CD4-positive, alpha-beta T cell treated with Interleukin-15 for 4 hours (primary cell): ENCODE data around the gene TCFL5.

Source experiments
- DNase-seq: peaks from one replicate; pipeline ENCODE4 v3.0.0-alpha.2; 2020; ENCODE audit warnings: low spot score

The TCFL5 gene

DNA sequence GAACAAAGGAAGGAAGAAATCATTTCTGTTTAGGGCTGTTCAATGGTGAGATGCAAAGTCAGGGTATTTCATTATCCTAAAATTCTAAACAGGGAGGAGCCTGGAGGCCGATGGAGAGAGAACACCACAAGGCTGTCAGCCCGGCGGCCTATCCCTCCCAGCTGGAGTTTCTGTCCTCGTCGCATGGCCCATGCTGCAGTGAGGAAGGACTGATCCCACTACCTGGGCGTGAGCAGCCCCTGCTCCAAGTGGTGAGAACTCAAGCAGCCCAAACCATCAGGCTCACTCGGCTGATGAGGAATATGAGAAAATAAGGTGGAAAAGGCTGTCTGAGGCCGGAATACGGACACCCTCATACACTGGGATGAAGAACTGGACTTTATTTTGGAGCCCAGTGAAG is 33.9 kb upstream of the TCFL5 start:
- DNase-seq, result no peak

DNA sequence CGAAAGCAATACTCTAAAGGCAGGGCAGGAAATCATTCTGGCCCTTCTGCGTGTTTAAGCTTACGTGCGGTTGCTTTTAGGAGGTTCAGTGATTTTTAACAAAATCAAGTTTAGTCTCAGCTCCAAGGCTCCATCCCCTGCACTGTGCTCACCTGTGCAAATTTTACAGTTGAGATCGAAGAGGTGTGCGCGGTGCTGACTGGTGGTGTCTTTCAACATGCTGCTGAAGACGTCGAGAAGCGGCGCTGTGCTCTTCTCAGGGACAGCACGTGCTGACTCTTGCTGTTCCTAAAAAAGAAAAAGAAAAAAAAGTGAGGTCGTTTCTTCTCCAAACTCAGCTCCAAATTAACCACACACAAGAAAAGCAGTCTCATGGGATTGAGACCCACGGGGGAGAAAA is 32.6 kb upstream of the TCFL5 start:
- no peak for DNase-seq

DNA sequence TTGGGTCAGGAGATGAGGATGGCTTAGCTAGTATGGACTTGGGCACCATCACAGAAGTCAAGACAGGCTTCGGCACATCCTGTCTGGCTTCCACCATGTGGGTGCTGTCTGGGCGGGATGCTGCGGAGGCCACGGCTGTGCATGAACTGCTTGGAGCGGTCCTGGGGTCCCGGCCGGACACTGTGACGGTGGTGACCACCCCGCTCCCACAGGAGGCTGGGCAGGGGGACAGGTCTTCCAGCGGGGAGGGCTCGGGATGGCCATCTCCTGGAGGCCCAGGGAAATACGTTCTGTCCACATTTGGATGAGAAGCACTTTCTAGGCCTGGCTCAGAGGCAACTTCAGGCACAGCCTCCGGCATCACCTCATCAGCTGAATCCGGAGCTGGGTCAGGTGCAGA is 32.1 kb upstream of the TCFL5 start:
- DNase-seq, result no peak

DNA sequence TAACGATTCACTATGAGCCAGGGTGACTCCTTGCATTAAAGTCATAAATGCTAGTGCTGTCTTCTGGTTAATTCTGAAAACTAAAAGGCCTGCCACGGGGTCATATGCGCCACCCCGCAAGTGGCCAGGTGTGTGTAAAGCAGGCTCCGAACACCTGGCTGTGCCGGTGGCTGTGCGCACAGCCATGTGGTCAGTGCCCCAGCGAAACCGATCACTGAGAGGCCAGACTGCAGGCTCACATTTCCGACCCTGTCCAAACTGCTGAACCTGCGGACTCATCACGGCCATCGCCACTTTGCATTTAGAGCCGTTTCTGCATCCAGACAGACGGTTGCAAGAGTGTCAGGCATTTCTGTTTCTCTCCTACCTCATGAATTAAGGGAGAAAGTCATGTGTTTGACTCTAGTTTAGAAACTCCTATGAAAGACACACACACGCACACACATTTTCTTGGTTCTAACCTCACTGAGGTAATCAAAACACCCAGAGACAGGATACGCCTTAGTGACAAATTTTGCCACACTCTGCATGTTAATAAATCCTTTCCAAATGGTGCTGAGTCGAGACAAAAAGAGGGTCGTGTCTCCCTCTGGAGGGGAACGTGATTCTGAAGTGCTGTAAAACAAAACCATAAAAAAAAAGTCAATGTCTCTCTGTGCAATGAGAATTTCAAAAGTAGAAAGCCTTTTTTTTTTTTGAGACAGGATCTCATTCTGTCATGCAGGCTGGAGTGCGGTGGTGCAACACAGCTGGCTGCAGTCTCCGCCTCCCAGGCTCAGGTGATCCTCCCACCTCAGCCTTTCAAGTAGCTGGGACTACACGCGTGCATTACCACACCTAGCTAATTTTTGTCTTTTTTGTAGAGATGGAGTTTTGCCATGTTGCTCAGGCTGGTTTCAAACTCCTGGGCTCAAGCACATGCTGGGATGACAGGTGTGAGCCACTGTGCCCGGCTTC is 31.0 kb upstream of the TCFL5 start:
- DNase-seq, result no peak

DNA sequence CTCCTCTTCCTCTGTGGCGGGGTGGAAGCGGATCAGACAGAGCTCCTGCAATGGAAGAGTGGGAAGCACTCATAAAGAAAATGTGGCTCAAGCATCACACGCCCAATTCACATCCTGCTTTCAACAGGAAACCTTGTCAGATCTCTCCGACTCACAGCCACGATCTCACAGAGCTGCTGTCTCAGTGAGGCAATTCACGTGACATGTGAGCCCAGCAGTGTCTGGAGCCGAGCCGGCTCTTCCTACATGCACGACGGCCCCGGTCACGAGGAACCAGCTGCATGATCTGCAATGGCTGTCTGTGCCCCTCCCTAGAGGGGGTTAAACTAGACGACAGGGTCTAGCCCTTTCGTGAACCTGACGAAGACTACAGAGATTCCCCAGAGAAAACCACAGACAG is 29.5 kb upstream of the TCFL5 start:
- peak; percentile 27 for DNase-seq

DNA sequence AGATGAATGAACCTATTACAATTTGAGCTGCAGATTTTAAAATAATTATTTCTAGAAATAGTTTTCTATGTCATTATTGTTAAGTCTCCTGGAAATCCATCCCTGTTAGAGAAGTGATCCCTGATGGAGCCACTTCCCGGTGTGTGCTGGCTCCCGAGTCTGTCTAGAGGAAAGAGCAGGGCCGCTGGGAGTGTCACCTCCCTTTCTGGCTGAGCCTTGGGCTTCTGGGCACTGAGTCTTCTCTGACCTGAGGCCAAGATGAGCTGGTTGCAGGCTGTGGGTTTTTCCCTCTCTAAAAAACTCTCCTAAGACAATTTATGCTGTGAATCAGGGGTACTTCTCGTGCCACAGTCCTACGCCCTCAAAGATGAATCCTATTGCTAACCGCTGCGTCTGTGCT is 28.8 kb upstream of the TCFL5 start:
- no peak for DNase-seq

DNA sequence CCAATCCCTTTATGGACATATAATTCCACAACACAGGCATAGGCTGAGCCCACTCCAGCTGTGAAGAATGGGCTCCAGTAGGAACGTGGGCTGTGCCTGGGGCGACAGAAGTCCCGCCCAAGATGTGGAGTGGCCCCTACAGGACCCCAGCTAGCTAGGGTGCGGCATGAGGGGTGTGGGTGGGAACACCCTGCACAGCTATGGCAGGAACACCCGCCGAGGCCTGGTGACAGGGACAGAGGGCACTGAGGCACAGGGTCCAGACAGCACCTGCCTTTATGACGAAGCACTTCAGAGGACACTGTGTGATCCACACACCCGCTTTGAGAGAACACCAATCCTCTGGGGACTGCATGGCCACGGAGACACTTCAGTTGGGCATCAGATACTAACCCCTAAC is 28.2 kb upstream of the TCFL5 start:
- DNase-seq, result no peak

DNA sequence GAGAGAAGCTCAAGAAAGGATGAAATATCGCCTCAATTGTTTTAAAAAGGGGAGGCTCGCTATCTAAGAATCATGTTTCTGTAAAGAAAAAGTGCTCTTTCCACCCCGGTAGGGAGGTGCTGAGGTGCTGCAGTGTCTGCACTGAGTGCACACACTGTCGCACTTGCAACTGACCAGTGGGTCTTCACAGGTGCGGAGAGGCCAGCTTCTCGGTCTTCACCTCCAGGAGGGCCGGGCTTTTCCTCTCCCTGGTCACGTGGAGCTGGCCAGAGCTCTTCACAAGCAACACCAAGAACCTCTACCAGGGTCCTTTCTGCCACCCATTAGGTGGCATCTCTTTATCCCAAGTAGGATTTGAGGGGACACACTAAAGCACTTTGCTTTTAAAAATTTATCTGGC is 27.8 kb upstream of the TCFL5 start:
- DNase-seq, result no peak

DNA sequence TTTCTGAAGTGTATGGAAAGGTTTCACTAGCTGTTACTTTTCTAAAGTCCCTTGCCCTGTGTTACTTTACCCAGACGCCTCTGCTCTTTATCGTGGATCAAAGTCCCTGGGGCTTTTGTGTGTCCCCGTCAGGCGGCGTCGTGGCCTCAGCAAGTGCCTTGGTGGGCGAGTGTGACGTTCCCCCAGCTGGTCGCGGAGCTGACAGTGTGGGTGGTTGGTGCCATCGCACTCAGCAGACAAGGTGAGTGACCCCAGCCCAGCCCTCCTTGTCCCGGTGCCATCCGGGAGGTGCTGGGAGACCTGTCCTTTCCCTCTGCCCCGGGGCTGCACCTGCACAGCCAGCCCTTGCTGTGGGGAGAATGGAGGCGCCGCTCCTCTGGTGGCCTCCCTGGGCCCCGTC is 27.3 kb upstream of the TCFL5 start:
- no peak for DNase-seq

DNA sequence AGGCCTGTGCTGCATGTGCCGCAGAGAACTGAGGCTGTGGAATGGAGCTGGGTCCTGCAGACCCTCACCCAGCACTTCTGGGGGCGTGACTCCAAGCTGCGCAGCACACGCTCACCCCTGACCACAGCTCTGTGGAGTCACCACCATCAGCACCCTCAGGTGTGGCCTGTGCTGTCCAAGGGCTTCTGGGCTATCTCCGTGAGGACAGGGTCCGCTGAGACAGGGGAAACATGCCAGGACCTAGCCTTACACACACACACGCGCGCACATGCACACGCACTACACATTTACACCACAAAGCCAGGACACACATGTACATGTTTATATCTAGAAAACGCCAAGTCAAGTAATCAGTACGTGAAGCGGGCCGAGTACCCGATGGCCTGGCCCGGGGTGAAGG is 26.8 kb upstream of the TCFL5 start:
- no peak for DNase-seq

DNA sequence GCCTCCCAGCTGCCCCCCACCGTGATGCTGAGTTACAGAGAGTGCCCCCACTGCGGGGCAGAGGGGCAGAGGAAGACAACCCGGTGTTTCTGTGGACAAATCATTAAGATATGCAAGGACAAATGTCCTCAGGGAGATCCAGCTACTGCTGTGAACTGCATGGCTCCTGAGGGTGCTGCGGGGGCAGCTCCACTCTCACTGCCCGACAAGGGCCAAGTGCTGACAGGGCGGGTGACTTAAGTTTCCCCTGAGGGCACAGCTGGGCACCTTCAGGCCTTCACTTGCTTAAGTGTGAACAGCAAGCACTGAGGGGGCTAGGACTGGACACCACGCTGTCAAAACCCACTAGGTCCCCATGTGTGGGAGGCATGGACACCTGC is 26.2 kb upstream of the TCFL5 start:
- no peak for DNase-seq

DNA sequence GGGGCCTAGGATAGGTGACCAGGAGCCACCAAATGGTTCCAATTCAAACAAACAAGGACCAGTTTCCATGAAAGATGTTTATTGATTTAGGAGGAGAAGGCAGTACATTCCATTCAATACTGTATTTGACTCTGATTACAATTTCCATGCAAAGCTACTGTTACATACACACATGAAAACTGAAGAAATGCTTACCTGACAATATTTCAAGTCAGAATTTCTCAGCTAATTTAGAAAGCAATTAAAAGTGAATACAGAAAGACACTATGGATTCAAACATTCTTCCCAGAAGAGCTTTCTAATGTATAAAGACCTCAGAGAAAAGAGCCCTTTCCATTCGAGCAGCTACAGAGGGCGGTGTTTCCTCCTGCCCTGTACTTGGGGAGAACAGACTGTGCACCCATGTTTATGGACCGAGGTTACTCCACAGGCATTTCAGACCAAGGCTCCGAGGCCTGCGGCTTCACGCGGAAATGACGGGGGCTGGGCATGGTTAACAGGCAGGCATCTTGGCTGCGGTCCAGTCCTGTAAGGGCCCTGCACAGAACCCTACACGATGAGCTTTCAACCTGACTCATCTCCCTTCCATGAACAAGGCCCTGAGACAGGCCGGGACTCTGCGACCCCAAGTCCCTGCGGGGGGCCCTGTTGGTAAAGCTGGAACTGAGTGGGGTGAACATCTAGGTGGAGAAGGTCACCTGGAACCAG is 25.7 kb upstream of the TCFL5 start:
- DNase-seq, result peak; percentile 44

DNA sequence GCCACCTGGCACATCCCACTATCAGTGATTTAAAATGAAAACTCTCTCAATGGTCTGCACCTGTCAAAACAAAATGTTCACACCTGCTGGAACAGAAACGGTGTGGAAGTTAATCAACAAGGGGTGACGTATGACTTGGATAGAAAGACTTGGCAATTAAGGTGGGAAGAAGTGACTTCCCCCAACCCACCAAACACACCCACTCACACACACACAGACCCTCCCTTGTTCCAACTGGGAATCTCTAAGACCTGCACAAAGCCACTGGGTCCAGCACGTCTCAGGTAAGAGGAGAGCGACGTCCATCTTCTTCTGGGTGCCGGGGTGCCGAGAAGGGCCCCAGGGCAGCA is 25.1 kb upstream of the TCFL5 start:
- no peak for DNase-seq

DNA sequence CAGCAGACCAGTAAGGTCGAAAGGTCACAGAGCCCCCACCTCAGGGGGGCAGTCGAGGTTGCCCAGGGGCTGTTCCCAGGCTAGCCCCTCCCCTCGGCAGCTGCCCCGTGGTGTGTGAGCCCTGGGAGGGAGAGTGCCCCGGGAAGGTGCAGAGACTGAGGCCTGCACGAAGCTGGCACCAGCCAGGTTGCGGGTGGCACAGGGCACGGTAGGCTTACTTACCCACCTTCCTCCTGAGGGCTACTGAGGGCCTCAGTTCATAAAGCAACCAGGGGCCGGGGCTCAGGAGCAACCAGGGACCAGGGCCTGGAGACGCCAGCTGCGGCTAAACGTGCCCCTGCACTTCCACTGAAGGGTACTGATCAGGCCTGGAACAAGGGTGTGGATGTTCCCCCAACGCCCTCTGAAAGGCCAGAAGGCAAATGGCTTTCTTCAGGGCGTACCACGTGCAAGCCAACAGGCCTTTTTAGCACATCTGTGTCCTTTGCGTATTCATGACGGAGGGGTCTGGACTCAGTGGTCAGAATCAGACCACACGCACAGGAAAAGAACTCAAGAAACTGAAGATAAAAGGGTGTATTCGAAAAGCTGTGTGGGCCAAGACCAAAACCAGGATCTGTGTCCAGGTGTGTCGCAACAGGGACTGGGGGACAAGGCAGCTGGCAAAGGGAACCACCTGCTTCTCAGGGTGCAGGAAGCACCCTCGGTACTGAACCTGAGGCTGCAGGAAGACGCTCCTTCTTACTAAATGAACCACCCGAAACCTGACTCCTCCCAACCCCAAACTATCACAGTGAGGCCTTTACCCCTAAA is 24.5 kb upstream of the TCFL5 start:
- DNase-seq, result no peak

DNA sequence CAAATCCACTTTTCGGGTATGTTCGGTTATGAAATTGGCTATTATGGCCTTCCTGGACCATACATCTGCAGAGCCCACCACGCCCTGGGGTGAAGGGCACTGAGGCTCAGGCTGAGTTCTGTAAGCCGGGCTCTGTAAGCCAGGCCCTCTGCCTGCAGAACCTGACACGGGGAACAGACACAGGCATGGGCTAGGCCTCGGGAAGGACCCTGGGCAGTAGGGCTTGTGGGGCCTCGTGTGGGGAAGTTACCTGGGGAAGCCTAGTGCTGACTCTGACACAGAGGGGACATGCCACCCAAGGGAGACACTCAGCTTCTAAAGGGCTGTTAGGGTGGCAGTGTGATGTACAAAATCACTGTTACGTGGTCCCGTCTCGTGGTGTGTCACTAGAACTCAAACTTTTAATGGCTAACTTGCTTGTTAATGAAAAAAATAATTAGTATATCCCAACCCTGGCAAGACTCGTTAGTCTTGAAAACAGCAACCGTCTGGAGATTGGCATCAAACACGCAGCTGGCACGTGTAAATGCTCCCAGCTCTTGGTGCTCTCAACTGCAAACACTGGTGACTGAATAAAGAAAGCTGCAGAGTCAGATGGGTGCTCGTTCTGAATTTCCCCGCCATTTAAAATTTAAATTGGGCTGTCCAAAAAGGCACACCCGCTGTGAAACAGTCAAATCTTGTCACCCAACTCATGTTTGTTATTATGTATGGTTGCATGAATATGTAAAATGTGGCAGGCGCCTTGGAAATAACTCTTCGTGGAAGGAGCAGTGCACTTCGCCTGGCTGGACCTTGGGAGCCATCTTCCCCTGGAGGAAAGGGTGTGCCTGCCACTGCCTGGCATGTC is 23.6 kb upstream of the TCFL5 start:
- DNase-seq, result no peak

DNA sequence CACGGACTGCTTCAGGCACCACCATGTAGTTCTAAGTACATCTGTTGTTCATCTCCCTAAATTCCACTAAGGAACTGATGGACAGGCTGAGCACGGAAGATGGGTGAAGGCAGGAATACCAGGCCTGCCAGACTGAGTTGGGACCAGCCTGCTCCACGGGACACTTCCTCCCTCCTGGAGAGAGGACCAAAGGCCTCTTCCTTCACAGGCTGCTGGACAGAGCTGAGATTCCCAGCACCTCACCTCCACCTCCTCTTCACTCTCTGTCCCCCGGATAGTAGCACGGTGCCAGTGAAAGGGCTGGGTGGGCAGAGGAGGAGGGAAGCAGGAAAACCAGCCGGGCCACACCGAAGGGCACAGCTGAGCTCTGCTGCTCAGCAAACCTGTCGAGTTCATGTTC is 22.9 kb upstream of the TCFL5 start:
- DNase-seq, result no peak

DNA sequence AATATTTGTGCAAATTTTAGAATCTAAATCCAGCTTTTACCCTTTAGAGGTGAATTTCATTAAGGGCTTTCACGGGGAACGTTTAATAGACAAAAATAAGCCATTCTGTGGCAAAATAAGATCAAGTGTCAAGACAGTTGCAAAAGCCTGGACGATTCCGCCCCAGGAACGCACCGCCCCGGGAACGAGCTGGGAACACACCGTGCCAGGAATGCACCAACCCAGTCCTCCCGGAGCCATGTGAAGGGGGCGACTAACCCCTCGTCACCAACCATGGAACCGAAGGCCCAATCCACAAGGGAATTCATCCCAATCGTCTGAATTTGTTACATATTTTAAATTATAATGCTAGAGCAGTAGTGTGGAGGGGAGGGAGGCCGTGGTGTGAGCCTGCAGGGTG is 20.8 kb upstream of the TCFL5 start:
- no peak for DNase-seq

DNA sequence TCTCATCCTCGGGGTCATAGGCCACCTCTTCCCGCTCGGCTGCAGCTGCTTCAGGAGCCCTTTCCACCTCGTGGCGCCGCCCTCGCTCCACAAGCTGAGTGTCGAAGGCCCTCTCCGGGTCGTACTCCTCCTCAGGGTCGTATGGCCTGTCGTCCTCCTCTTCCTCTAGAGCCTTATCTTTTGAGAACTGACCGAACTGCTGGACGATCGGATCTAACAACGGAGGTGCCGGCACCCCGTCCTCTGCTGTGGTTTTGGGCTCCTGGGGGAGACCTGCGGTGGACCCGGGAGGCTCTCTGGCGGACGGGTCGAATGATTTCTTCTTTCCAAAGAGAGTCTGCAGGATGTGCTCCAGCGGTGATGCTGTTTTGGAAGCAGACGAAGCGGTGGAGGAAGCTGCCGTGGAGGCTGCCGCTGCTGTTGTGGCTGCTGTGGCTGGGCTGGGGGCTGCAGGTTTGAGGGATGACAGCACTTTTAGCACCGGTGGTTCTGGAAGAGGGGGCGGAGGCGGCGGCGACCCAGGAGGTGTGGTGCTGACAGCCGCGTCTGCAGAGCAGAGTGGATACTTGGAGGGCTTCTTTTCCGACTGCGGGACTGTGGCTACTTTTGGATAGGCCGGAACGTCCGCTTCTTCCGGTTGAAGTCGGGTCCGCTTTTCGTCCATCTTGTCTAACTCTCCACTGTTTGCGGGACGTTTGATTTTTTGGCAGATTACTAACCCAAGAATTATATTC is 20.2 kb upstream of the TCFL5 start:
- DNase-seq, result no peak

DNA sequence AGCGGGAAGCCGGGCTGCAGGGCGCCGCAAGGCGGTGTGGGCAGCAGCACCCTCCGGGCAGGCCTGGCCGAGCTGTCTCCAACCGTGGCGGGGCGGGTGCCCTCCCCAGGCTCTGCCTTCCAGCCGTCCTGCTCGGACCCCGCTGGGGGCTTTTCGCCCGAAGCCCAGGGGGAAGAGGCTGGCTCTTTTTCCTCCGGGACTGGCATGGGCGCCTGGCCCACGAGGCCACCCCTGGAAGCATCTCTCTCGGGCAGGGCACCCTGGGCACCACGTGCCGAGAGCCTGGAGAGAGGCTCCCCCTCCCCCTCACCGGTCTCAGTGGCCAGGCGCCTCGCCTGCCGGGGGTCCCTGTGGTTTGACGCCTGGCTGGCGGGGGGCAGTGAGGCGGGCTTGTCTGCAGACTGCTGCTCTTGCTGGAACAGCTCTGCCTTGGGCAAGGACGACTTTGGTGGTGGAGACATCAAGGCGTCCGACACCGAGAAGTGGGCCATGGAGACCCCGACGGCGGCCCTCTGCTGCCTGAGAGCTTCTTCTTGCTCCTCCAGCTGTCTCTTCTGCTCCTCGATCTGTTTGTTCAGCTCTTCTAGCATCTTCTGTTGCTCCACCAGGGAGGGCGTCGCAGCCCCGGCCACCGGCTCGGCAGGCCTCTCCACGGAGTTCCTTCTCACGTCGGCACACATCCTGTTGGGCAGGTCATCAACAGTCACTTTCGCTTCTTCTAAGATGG is 19.5 kb upstream of the TCFL5 start:
- DNase-seq, result no peak

DNA sequence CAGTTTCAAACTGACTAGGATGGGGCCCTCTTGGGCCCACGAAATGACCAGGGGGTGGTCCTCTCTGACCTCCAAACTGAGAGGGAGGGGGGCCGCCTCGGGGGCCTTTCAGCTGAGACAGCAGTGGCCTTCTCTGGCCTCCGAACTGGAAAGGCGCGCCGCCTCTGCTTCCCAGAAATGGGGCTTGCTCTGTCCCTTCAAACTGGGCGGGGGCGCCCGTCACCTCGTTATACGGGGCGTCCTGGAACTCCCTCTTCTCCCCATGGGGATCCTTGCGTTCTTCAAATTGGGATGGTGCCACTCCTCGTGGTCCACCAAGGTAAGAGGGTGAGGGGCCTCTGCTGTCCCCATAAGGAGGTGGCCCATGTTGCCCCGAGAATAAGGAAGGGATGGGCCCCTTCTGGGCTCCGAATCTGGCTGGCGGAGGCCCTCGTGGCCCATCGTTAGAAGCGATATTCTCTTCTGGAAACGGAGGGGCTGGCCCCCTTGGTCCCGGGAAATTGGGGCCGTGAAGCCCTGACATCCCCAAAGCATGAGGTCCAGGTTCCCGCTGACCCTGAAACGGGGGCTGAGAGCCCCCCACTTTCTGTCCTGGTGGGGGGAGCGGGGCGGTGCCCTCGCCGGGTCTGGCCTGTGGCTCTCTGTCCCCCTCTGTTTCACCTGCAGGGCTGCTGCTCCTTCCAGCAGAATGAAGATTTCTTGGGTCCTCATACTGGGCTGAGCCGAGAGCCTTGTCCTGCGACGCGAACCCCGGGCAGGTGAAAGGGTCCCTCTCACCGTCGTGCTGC is 18.7 kb upstream of the TCFL5 start:
- DNase-seq, result no peak
